H9 (cell line): ENCODE data around the gene CD48. TPM values are rescaled to one million over a fixed set of nuclear protein-coding genes. Genes with fewer than 3 reads are reported as not detected.

ENCODE experiments used
- DNase-seq: peaks from one replicate; pipeline ENCODE4 v3.0.0-alpha.2; 2017
- H2AFZ ChIP-seq: one replicate; pipeline ENCODE4 v1.6.1; 2013; ENCODE audit warnings: mild to moderate bottlenecking, low read length, control low read depth, moderate library complexity
- H2AK5ac ChIP-seq: 2 replicates; pipeline ENCODE4 v1.6.1; 2013; ENCODE audit warnings: low read length, control low read depth, mixed read lengths; ENCODE audit not compliant: insufficient read length
- H2BK120ac ChIP-seq: one replicate; pipeline ENCODE4 v1.6.1; 2013; ENCODE audit warnings: low read depth, mild to moderate bottlenecking, low read length, control low read depth, inconsistent platforms; ENCODE audit not compliant: poor library complexity, severe bottlenecking
- H2BK12ac ChIP-seq: 2 replicates; pipeline ENCODE4 v1.6.1; 2013; ENCODE audit warnings: low read length, control low read depth, mixed read lengths, low read depth; ENCODE audit not compliant: insufficient read length
- H2BK15ac ChIP-seq: 2 replicates; pipeline ENCODE4 v1.6.1; 2013; ENCODE audit warnings: low read depth, low read length, control low read depth
- H2BK20ac ChIP-seq: one replicate; pipeline ENCODE4 v1.6.1; 2013; ENCODE audit warnings: low read depth, mild to moderate bottlenecking, low read length, control low read depth, inconsistent platforms; ENCODE audit not compliant: poor library complexity, severe bottlenecking
- H2BK5ac ChIP-seq: 2 replicates; pipeline ENCODE4 v1.6.1; 2013; ENCODE audit warnings: low read length, control low read depth, mixed read lengths; ENCODE audit not compliant: insufficient read length
- H3K14ac ChIP-seq: 2 replicates; pipeline ENCODE4 v1.6.1; 2013; ENCODE audit warnings: low read length, control low read depth; ENCODE audit not compliant: insufficient read depth
- H3K18ac ChIP-seq: 2 replicates; pipeline ENCODE4 v1.6.1; 2013; ENCODE audit warnings: low read depth, mild to moderate bottlenecking, mixed read lengths, low read length, control low read depth; ENCODE audit not compliant: insufficient read length
- H3K23ac ChIP-seq: 2 replicates; pipeline ENCODE4 v1.6.1; 2013; ENCODE audit warnings: low read length, control low read depth, mixed read lengths, low read depth; ENCODE audit not compliant: insufficient read length
- H3K23me2 ChIP-seq: 2 replicates; pipeline ENCODE4 v1.6.1; 2013; ENCODE audit warnings: low read depth, mild to moderate bottlenecking, mixed read lengths, low read length, control low read depth; ENCODE audit not compliant: insufficient read length, poor library complexity, severe bottlenecking
- H3K27ac ChIP-seq: 2 replicates; pipeline ENCODE4 v1.5.1; 2013; ENCODE audit warnings: low read length, control low read depth, mixed read lengths, low read depth; ENCODE audit not compliant: insufficient read length
- H3K27me3 ChIP-seq: 2 replicates; pipeline ENCODE4 v1.6.1; 2013; ENCODE audit warnings: low read length, control low read depth, inconsistent platforms; ENCODE audit not compliant: insufficient read depth
- H3K4ac ChIP-seq: 2 replicates; pipeline ENCODE4 v1.6.1; 2013; ENCODE audit warnings: low read depth, mild to moderate bottlenecking, control low read depth, inconsistent platforms, low read length, moderate library complexity
- H3K4me1 ChIP-seq: 2 replicates; pipeline ENCODE4 v1.6.1; 2013; ENCODE audit warnings: low read length, control low read depth, inconsistent platforms; ENCODE audit not compliant: insufficient read depth
- H3K4me2 ChIP-seq: 2 replicates; pipeline ENCODE4 v1.6.1; 2013; ENCODE audit warnings: low read length, control low read depth, mixed read lengths; ENCODE audit not compliant: insufficient read length, insufficient read depth
- H3K56ac ChIP-seq: 2 replicates; pipeline ENCODE4 v1.6.1; 2013; ENCODE audit warnings: low read depth, mild to moderate bottlenecking, mixed read lengths, low read length, control low read depth; ENCODE audit not compliant: insufficient read length
- H3K79me1 ChIP-seq: 2 replicates; pipeline ENCODE4 v1.6.1; 2013; ENCODE audit warnings: low read depth, mild to moderate bottlenecking, moderate library complexity, low read length, control low read depth, inconsistent platforms; ENCODE audit not compliant: insufficient read depth, poor library complexity, severe bottlenecking
- H3K79me2 ChIP-seq: 2 replicates; pipeline ENCODE4 v1.6.1; 2013; ENCODE audit warnings: low read length, control low read depth, inconsistent platforms; ENCODE audit not compliant: insufficient read depth
- H3K9ac ChIP-seq: 2 replicates; pipeline ENCODE4 v1.6.1; 2013; ENCODE audit warnings: low read length, control low read depth, mixed read lengths; ENCODE audit not compliant: insufficient read length; ENCODE audit errors: extremely low read depth
- H3K9me3 ChIP-seq: one replicate; pipeline ENCODE4 v1.6.1; 2013; ENCODE audit warnings: low read depth, low read length, inconsistent platforms; ENCODE audit not compliant: control insufficient read depth
- H3T11ph ChIP-seq: one replicate; pipeline ENCODE4 v1.6.1; 2013; ENCODE audit warnings: mild to moderate bottlenecking, low read length, control low read depth, inconsistent platforms
- H4K20me1 ChIP-seq: one replicate; pipeline ENCODE4 v1.6.1; 2013; ENCODE audit not compliant: control insufficient read depth, insufficient read length, insufficient read depth
- H4K5ac ChIP-seq: 2 replicates; pipeline ENCODE4 v1.6.1; 2013; ENCODE audit warnings: low read depth, mild to moderate bottlenecking, mixed read lengths, low read length, control low read depth; ENCODE audit not compliant: insufficient read length
- H4K8ac ChIP-seq: replicated peaks from 2 replicates; pipeline ENCODE4 v1.6.1; 2013; ENCODE audit warnings: low read length, control low read depth, mixed read lengths, low read depth; ENCODE audit not compliant: insufficient read length
- H4K91ac ChIP-seq: 2 replicates; pipeline ENCODE4 v1.6.1; 2013; ENCODE audit warnings: low read depth, mild to moderate bottlenecking, moderate library complexity, mixed read lengths, low read length, control low read depth; ENCODE audit not compliant: insufficient read length
- H3K27ac Mint-ChIP-seq, 3 experiments: 2 replicates in 2 of 3; 3 replicates in 1 of 3; pipeline ENCODE4 v1.8.0; 2020 to 2021; ENCODE audit warnings: mixed read lengths in 3 of 3, mild to moderate bottlenecking in 1 of 3, moderate library complexity in 1 of 3
- H3K27me3 Mint-ChIP-seq: 2 replicates; pipeline ENCODE4 v1.8.0; 2021; ENCODE audit warnings: low read depth, mild to moderate bottlenecking, moderate library complexity, mixed read lengths
- H3K36me3 Mint-ChIP-seq, 3 experiments: 2 replicates in 2 of 3; 3 replicates in 1 of 3; pipeline ENCODE4 v1.8.0; 2020 to 2021; ENCODE audit warnings: low read depth in 3 of 3, mixed read lengths in 3 of 3; ENCODE audit not compliant: insufficient read depth in 1 of 3
- H3K4me1 Mint-ChIP-seq, 2 experiments: 2 replicates each; pipeline ENCODE4 v1.8.0; 2020; ENCODE audit warnings: mixed read lengths in 2 of 2
- H3K4me3 Mint-ChIP-seq, 2 experiments: 2 replicates in 1 of 2; 3 replicates in 1 of 2; pipeline ENCODE4 v1.8.0; 2020 to 2021; ENCODE audit warnings: mild to moderate bottlenecking in 2 of 2, mixed read lengths in 2 of 2, moderate library complexity in 1 of 2
- H3K9me3 Mint-ChIP-seq, 2 experiments: 2 replicates in 1 of 2; 3 replicates in 1 of 2; pipeline ENCODE4 v1.8.0; 2020; ENCODE audit warnings: mild to moderate bottlenecking in 2 of 2, mixed read lengths in 2 of 2, moderate library complexity in 1 of 2
- WGBS: extraction: QIAGEN DNeasy Blood & Tissue Kit; methylation state at CpG from one replicate; pipeline ENCODE4 v1.1.7; 2013; ENCODE audit warnings: missing lambda C conversion rate, low lambda C conversion rate, mixed read lengths; ENCODE audit not compliant: insufficient read length; ENCODE audit errors: extremely low coverage; 5-methylcytosine and 5-hydroxymethylcytosine counted together
- total RNA-seq: library from RNA; stranded (reverse); gene quantifications from 2 replicates; pipeline ENCODE4 v1.2.1, GENCODE V29; 2021
- TF ChIP-seq, protein P1 (sequence below): fragments of 200-600 bp; sonication (generic); conservative IDR thresholded peaks from 3 replicates; pipeline ENCODE4 v1.8.0; 2021; ENCODE audit warnings: antibody characterized with exemption, mild to moderate bottlenecking

Gene CD48
- total RNA-seq, 1 experiment from 2014 or later: not detected

DNA sequence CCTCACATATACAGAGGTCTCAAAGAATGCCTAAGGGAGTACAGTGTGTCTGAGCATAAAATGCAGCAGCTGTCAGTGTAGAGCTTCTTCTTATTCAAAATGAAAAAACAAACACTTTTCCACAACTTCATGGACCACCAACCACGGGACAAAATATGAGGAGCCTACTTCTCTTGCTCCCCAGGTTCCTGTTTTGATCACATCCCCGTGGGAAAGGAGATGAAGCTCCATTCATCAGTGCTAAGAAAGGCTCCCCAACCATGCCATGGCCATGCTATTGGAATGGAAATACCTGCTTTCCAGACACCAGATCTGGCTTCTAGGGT, 383 bp downstream of the CD48 start:
- H3K27me3 Mint-ChIP-seq: peaks cover 1% of the 10 kb centered on the region; the same call in 1 of the 2 replicates
- no peak overlapping the region for H4K8ac ChIP-seq
- no CpG with 5 or more reads among the region's 2 CpGs for WGBS

More for the DNA sequence above, 383 bp downstream of the CD48 start:
- Histone ChIP-seq H3K9ac (no peak overlapping the region), H3K4me1 (no peaks in the 10 kb centered on the region), H3K27ac (no peak overlapping the region), H3K4me2 (no peak overlapping the region), H2BK20ac (no peak overlapping the region), H2BK15ac (no peak overlapping the region), H4K20me1 (no peaks in the 10 kb centered on the region), H4K91ac (no peak overlapping the region), H3K18ac (no peak overlapping the region), H3K23me2 (no peaks in the 10 kb centered on the region), H2BK120ac (no peak overlapping the region), H3K4ac (no peak overlapping the region), H3K27me3 (no peaks in the 10 kb centered on the region), H3T11ph (no peak overlapping the region), H3K14ac (no peak overlapping the region), H2AFZ (no peak overlapping the region), H3K23ac (no peak overlapping the region), H2BK5ac (no peak overlapping the region), H3K56ac (no peak overlapping the region), H3K9me3 (no peaks in the 10 kb centered on the region), H3K79me1 (no peaks in the 10 kb centered on the region), H3K79me2 (no peaks in the 10 kb centered on the region), H4K5ac (no peak overlapping the region), H2AK5ac (no peak overlapping the region), H2BK12ac (no peak overlapping the region)
- no peaks in the 10 kb centered on the region for H3K36me3 Mint-ChIP-seq
- TF ChIP-seq, protein P1, sequence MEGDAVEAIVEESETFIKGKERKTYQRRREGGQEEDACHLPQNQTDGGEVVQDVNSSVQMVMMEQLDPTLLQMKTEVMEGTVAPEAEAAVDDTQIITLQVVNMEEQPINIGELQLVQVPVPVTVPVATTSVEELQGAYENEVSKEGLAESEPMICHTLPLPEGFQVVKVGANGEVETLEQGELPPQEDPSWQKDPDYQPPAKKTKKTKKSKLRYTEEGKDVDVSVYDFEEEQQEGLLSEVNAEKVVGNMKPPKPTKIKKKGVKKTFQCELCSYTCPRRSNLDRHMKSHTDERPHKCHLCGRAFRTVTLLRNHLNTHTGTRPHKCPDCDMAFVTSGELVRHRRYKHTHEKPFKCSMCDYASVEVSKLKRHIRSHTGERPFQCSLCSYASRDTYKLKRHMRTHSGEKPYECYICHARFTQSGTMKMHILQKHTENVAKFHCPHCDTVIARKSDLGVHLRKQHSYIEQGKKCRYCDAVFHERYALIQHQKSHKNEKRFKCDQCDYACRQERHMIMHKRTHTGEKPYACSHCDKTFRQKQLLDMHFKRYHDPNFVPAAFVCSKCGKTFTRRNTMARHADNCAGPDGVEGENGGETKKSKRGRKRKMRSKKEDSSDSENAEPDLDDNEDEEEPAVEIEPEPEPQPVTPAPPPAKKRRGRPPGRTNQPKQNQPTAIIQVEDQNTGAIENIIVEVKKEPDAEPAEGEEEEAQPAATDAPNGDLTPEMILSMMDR: no peak
- H3K4me1 Mint-ChIP-seq: no peaks in the 10 kb centered on the region
- H3K9me3 Mint-ChIP-seq: no peaks in the 10 kb centered on the region
- no peak for DNase-seq
- no peak overlapping the region for H3K27ac Mint-ChIP-seq
- no peak overlapping the region for H3K4me3 Mint-ChIP-seq
